Neural progenitor cell (in vitro differentiated cells): Measurements from ENCODE around the gene STPG4.

Source experiments
- EZH2 ChIP-seq: fragments of 200-600 bp; sonication (generic); IDR thresholded peaks from 2 replicates; pipeline ENCODE4 v1.6.1; 2017; ENCODE audit warnings: antibody characterized with exemption, mild to moderate bottlenecking, moderate library complexity
- EZH2phosphoT487 ChIP-seq: fragments of 200-600 bp; sonication (generic); IDR thresholded peaks from 2 replicates; pipeline ENCODE4 v1.6.1; 2017; ENCODE audit warnings: antibody characterized with exemption
- TF ChIP-seq, protein P1 (sequence below): fragments of 200-600 bp; sonication (generic); IDR thresholded peaks from 2 replicates; pipeline ENCODE4 v1.5.1; 2017; ENCODE audit warnings: antibody characterized with exemption, mild to moderate bottlenecking

DNA sequence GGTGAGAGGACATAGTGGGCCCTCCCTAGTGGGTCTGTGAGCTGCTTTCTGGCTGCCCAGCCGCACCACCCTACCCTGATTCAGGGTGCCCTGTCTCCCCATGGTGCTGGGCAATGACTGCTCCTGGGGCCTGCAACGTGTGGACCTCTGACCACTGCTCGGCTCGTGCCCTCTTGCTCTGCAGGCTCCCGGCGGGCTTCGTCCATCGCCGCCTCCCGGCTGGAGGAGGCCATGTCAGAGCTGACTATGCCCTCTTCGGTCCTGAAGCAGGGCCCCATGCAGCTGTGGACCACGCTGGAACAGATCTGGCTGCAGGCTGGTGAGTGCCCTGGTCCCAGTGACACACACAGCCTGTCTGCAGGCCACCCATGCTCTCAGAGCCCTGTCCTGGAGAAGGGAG lies 103.5 kb downstream of the STPG4 start:
- TF ChIP-seq EZH2 (no peak), EZH2phosphoT487 (no peak)
- TF ChIP-seq, protein P1, sequence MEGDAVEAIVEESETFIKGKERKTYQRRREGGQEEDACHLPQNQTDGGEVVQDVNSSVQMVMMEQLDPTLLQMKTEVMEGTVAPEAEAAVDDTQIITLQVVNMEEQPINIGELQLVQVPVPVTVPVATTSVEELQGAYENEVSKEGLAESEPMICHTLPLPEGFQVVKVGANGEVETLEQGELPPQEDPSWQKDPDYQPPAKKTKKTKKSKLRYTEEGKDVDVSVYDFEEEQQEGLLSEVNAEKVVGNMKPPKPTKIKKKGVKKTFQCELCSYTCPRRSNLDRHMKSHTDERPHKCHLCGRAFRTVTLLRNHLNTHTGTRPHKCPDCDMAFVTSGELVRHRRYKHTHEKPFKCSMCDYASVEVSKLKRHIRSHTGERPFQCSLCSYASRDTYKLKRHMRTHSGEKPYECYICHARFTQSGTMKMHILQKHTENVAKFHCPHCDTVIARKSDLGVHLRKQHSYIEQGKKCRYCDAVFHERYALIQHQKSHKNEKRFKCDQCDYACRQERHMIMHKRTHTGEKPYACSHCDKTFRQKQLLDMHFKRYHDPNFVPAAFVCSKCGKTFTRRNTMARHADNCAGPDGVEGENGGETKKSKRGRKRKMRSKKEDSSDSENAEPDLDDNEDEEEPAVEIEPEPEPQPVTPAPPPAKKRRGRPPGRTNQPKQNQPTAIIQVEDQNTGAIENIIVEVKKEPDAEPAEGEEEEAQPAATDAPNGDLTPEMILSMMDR: no peak
